ENCODE results near the gene PET117. TPM values are rescaled to one million over a fixed set of nuclear protein-coding genes. Genes with fewer than 3 reads are reported as not detected.

PET117 gene
- polyA plus RNA-seq, 1 of the 3 experiments (the other 2 are of a cell fraction): 13.5 TPM

- DNase-seq: no peak
- Histone ChIP-seq H3K36me3 (replicated peaks in 1 of 2; ENCODE audit: control insufficient read depth in 1 of 2, insufficient read depth in 2 of 2, low read length in 1 of 2) (no peaks in the 10 kb centered on the region), H3K79me2 (ENCODE audit: insufficient read depth) (no peaks in the 10 kb centered on the region), H2AFZ (ENCODE audit: low read depth) (no peak overlapping the region), H3K9me2 (no peaks in the 10 kb centered on the region), H3F3A (replicated peaks; ENCODE audit: insufficient read depth) (no peaks in the 10 kb centered on the region), H4K20me1 (ENCODE audit: insufficient read depth) (no peaks in the 10 kb centered on the region), H3K4me3 (ENCODE audit: low read depth in 2 of 2, low read length in 1 of 2) (no peak overlapping the region), H3K4me1 (ENCODE audit: control insufficient read depth in 1 of 2, insufficient read depth in 2 of 2, low read depth in 1 of 2, low read length in 1 of 2) (no peaks in the 10 kb centered on the region), H3K27ac (ENCODE audit: low read depth in 2 of 2, low read length in 1 of 2) (no peak overlapping the region), H3K4me2 (no peak overlapping the region), H3K27me3 (ENCODE audit: insufficient read depth) (peaks cover 33% of the 10 kb centered on the region; the same call in 1 of the 2 replicates), H3K9ac (no peak overlapping the region), H3K9me3 (no peaks in the 10 kb centered on the region)
- POLR2A ChIA-PET: no interaction called here
- 61% methylated on average over 5 of the region's 10 CpGs for WGBS (ENCODE audit: low lambda C conversion rate)
- CTCF ChIA-PET: interaction anchor here (0.7 to 1.1 kb wide), 2 partner anchors 75 to 530 kb away, joined by 3 read pairs; no protein-coding TSS in a partner anchor
- TF ChIP-seq USF2 (IDR thresholded peaks at IDR 0.05; ENCODE audit: borderline replicate concordance, low read depth, low read length) (no peak), REST (IDR thresholded peaks at IDR 0.05; ENCODE audit: low read depth, low read length) (no peak), NRF1 (IDR thresholded peaks at IDR 0.05; ENCODE audit: low read depth, low read length) (no peak), SIN3A (IDR thresholded peaks at IDR 0.05; ENCODE audit: borderline replicate concordance, low read depth, low read length) (no peak), TAF1 (IDR thresholded peaks at IDR 0.05; ENCODE audit: borderline replicate concordance, low read depth, low read length) (no peak), POLR2AphosphoS5 (IDR thresholded peaks at IDR 0.05; ENCODE audit: low read depth, low read length) (no peak), JUND (IDR thresholded peaks at IDR 0.05) (no peak), RCOR1 (IDR thresholded peaks at IDR 0.05; ENCODE audit: low read length) (no peak)
These were observed 47.2 kb upstream of the PET117 start for GRCh38 chr20:18090477-18090876.

- ChIA-PET POLR2A (no interaction called here), CTCF (interaction anchor here (0.7 kb wide), 1 partner anchor 17 kb away, joined by 3 read pairs; no protein-coding TSS in a partner anchor)
- H3K4me2 ChIP-seq: no peak overlapping the region
- H3K9ac ChIP-seq: no peak overlapping the region
- no peaks in the 10 kb centered on the region for H4K20me1 ChIP-seq (ENCODE audit: insufficient read depth)
- H3F3A ChIP-seq (replicated peaks; ENCODE audit: insufficient read depth): no peaks in the 10 kb centered on the region
- 19% methylated on average over 7 of the region's 7 CpGs for WGBS (ENCODE audit: low lambda C conversion rate)
- TF ChIP-seq PBX3 (IDR thresholded peaks at IDR 0.05): no peak
- no peak for TF ChIP-seq GABPA (IDR thresholded peaks at IDR 0.05; ENCODE audit: low read depth)
- TF ChIP-seq RXRA (IDR thresholded peaks at IDR 0.05; ENCODE audit: borderline replicate concordance, low read depth): no peak
- TF ChIP-seq FOXJ3 (CRISPR knock-in tag; IDR thresholded peaks at IDR 0.05): no peak
- no peak for TF ChIP-seq RFX5 (IDR thresholded peaks at IDR 0.05; ENCODE audit: low read length)
- TF ChIP-seq FOXM1 (IDR thresholded peaks at IDR 0.05; ENCODE audit: low read depth): no peak
- TF ChIP-seq IRF3 (IDR thresholded peaks at IDR 0.05; ENCODE audit: low read depth, low read length): no peak
- no peak for TF ChIP-seq CTCF (IDR thresholded peaks at IDR 0.05)
- no peak for TF ChIP-seq YY1 (IDR thresholded peaks at IDR 0.05; ENCODE audit: low read depth)
- no peak for TF ChIP-seq RAD21 (IDR thresholded peaks at IDR 0.05; ENCODE audit: low read length)
- TF ChIP-seq POLR2AphosphoS5 (IDR thresholded peaks at IDR 0.05; ENCODE audit: low read depth, low read length): no peak
- TF ChIP-seq TCF12 (IDR thresholded peaks at IDR 0.05): no peak
- TF ChIP-seq MXI1 (IDR thresholded peaks at IDR 0.05; ENCODE audit: low read depth, low read length): no peak
- no peak for TF ChIP-seq RCOR1 (IDR thresholded peaks at IDR 0.05; ENCODE audit: low read length)
- no peak for TF ChIP-seq JUND (IDR thresholded peaks at IDR 0.05)
- TF ChIP-seq CHD2 (IDR thresholded peaks at IDR 0.05; ENCODE audit: low read length, partially characterized antibody): no peak
- no peaks in the 10 kb centered on the region for H3K9me2 ChIP-seq
- no peaks in the 10 kb centered on the region for H3K9me3 ChIP-seq
- no peaks in the 10 kb centered on the region for H3K4me1 ChIP-seq (ENCODE audit: control insufficient read depth in 1 of 2, insufficient read depth in 2 of 2, low read depth in 1 of 2, low read length in 1 of 2)
- no peaks in the 10 kb centered on the region for H3K36me3 ChIP-seq (replicated peaks in 1 of 2; ENCODE audit: control insufficient read depth in 1 of 2, insufficient read depth in 2 of 2, low read length in 1 of 2)
- H3K27ac ChIP-seq (ENCODE audit: low read depth in 2 of 2, low read length in 1 of 2): no peak overlapping the region
- no peak overlapping the region for H2AFZ ChIP-seq (ENCODE audit: low read depth)
- peaks cover 33% of the 10 kb centered on the region; the same call in 1 of the 2 replicates for H3K27me3 ChIP-seq (ENCODE audit: insufficient read depth)
- H3K4me3 ChIP-seq (ENCODE audit: low read depth in 2 of 2, low read length in 1 of 2): no peak overlapping the region
- no peak for DNase-seq
- no peaks in the 10 kb centered on the region for H3K79me2 ChIP-seq (ENCODE audit: insufficient read depth)
These were observed 46.0 kb upstream of the PET117 start for GRCh38 chr20:18091623-18092022.
